GM18858 (cell line): ENCODE measurements around the gene LRP1B.
"Not testable (repeated sequence)": the region's sequence is repeated elsewhere in the genome, so short reads cannot be mapped to it uniquely, and the experiment has no call there.

Experiments
- ATAC-seq: cut with Tn5 transposase; IDR thresholded peaks from one replicate; pipeline ENCODE4 v1.9.1; 2021; ENCODE audit not compliant: unreplicated experiment

Gene LRP1B

DNA sequence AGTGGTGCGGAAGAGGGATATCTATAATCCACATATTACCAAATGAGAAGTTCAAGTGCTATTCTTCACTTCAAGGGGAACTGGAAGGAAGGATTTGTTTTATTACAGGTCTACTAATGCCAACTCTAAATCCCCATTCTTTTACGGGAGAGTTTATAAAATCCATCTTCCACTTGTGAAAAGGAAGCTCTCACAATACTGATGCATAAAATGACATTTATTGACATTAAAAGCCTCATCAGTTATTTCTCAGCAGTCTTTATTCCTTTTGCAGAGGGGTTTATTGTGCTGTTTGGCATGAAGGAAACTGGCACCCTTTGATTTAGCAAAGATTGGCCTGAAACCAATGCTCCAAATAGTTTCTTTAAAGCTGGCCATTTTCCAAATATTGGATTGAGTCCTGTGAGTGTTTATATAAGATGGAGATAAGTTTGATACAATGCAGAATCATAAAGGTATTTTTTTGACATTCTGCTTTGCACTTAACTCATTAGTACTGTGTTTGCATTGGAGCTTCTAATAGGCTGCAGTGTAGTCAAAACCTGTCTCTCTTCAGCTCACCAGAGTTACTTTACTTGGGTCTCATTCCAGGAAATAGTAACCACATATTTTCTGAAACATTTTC, 26.6 kb downstream of the LRP1B start:
- no peak for ATAC-seq

DNA sequence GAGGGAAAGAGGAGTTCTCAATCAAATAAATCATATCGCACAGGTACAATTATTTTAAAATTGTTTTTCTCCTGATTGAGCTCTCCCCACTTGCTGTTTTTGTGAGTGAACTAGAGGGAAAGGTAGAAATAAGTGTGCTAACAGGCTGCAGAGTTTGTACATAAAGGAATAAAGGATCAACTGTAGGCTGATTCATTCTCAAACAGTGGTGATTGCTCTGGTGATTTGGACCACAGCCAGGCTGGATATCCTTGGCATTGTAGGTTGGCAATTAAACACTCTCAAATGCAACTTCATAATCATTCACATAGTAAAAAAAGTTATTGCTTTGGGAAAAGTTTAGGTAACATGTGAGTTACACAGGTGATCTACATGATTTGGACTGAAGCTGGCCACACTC, 29.8 kb downstream of the LRP1B start:
- no peak for ATAC-seq

GRCh38 chr2:142100139-142100873, 30.5 kb downstream of the LRP1B start:
- no peak for ATAC-seq

DNA sequence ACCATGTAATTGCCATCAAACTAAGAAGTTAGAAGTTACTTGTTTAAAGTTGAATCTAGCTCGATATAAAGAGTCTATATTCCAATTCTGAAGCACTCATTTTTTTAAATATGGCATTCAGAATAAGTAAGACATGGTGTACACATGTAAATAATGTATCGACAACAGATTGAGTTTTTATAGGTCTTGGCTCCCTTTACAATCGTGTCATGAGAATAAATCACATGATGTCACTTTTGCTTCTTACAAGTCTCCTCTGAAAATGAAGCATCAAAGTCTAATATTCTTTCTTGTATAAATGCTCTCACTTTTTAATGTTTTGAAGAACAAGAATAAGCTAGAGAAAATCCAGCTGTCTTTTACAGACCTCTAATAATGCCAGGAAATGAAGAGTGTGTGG, 33.1 kb downstream of the LRP1B start:
- no peak for ATAC-seq

DNA sequence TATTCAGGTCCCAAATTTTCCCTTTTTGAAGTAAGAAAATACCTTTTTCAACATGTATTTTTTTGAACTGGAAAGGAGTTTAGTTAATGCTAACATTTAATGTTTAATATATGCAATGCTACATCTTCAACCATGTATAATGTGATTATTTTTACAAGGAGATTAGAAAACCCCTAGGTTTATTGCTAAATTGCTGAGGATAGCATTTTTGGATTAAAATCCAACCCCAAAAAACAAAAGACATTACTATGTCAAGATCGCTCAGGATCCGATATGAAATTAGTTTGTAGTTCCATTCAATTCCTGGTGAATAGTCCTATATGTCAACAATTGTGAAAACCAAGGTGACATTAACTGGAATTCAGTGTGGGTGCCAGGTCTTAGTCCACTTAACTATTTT, 35.2 kb downstream of the LRP1B start:
- no peak for ATAC-seq

GRCh38 chr2:142094233-142094632, 36.6 kb downstream of the LRP1B start:
- no peak for ATAC-seq

GRCh38 chr2:142088058-142088568, 42.7 kb downstream of the LRP1B start:
- no peak for ATAC-seq

- ATAC-seq: not testable (repeated sequence)
Measured at GRCh38 chr2:142087585-142087984, 43.2 kb downstream of the LRP1B start.

GRCh38 chr2:142082368-142082767, 48.4 kb downstream of the LRP1B start:
- ATAC-seq: no peak

DNA sequence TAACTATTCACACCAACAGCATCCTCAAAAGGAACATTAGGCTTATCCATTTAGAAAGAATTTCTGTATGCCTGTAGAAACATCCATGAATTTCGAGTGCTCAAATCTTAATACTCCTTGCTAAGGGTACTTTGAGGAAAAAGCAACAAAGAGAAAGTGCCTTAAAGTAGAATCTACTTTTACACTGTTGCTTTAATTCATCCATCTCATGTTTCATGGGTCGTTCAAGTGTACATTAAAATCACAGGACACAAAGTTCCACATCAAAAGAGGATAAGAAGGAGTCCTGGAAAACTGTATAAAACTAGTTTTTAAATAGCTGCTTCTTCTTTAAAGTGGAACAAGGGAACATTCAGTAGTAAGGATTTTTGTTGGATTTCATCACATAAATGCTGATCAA, 54.5 kb downstream of the LRP1B start:
- ATAC-seq: no peak

DNA sequence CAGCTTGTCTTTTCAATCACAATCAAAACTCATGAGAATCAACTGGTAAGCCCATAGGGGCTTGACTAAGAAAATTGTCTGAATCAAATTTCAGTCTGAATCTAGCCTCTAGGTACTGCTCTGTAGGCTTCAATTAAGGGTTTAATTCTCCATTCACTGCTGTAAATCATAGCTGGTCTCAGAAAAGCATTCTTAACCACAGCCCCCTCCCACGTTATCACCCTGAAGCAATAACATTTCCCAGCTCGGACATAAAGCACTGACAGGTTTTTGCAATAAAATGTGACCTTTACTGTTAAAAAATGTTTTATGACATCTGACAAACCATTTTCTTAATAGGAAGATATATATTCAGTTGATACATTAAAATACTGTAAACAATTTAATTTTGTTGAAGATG, 55.0 kb downstream of the LRP1B start:
- no peak for ATAC-seq

DNA sequence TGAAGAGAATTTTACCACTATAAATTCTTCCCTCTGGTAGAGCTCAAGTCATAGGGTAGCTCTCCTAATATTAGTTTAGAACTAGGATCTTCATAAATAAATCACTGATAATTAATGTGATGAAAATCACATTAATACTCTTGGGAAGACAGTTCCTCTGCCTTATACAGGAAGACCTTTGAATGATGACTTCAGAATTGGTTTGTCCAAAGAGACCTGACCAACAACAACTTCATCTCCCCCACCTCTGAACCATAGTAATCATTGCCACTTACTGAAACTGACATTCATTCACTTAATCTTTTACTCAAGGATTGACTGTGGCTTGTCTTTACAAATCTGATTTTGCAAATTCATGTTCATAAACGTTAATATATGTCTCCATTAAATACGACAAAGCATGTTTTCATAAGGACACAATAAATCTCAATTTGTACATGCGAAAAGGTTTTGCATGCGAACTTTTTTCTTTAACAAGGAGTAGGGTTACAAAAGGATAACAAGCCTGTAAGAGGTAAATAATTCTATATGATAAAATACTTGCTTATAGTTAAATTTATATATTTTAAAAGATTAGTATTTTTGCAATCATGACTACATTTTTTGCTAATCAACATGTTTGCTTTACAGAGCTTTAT, 61.4 kb downstream of the LRP1B start:
- ATAC-seq: no peak

- ATAC-seq: no peak
Measured at GRCh38 chr2:142065700-142066099, 65.1 kb downstream of the LRP1B start.

DNA sequence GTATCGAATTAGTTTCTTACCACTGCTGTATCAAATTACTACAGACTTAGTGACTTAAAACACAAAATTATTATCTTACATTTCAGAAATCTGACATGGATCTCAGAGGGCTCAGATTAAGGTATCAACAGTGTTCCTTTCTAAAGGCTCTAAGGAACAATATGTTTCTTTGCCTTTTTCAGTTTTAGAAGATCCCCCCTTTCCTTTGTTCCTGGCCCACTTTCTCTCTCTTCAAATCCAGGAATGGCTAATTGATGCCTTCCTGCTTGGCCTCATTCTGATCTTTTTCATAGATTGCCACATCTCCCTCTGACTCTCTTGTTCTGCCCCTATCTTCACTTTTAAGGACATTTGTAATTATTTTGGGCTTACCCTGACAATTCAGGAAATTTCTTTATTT, 65.7 kb downstream of the LRP1B start:
- no peak for ATAC-seq

- ATAC-seq: no peak
Measured at GRCh38 chr2:142061733-142062132, 69.1 kb downstream of the LRP1B start.

DNA sequence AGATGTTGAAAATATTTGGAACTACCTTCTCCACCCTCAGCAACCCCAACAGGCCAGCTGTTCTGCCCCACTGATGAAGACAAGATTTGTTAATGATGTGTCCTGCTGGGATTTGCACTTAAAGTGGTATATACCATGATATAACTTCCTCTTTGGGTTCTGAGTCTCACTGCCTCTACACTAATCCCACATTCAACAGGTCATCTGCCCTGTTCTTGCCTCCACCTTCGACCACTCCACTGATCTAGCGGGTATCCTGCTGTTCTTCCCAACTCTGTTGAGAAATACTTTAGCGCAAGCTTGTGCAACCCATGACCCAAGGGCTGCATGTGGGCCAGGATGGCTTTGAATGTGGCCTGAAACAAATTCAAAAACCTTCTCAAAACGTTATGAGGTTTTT, 72.7 kb downstream of the LRP1B start:
- ATAC-seq: no peak

- no peak for ATAC-seq
Measured at GRCh38 chr2:142056784-142057183, 74.0 kb downstream of the LRP1B start.

DNA sequence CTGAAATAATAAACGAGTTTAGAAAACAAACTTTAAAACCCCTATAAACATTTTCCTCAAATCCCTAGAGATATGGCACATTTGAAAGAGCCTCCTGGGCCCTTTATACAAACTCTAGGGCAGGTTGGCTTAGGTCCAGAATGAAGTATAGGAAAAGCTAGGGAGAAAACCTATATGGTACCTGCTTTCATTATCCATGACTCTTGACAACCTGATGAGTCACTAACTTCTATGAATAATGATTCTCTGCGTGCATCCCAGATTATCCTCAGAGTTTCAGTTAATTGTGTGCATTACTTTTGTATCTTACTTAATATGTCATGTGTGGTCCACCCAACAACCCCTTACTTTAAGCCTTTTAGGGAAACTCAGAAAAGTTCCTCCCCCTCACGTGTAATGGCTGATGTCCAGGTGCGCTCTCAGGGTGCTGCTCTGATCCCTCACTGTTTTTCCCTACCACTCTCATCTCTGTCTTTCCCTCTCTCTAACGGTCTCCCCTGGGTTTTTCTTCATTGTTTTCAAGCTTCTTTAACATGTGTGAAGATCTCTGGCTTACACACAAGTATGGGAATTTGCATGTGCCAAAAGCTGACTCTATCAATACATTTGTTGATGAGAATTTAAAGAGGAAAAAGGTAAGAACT, 78.5 kb downstream of the LRP1B start:
- ATAC-seq: no peak

DNA sequence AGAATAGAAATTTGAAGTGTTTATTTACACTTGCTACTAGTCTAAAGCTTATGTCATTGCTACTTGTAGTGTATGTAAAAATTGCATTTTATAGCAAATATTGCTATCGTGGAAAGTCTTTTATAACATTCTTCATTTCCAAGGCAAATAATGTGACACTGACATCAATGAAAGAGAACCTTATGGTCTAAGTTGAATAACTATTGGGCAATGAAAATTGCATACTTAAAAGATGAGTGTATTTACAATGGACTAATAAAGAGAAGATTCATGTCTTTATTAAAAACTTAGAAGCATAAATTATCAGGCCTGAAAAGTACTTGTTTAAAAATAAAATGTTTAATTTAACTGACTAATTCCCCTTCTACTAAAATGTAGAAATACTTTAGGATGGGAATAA, 82.2 kb downstream of the LRP1B start:
- ATAC-seq: no peak

- ATAC-seq: no peak
Measured at GRCh38 chr2:142045641-142046040, 85.2 kb downstream of the LRP1B start.

DNA sequence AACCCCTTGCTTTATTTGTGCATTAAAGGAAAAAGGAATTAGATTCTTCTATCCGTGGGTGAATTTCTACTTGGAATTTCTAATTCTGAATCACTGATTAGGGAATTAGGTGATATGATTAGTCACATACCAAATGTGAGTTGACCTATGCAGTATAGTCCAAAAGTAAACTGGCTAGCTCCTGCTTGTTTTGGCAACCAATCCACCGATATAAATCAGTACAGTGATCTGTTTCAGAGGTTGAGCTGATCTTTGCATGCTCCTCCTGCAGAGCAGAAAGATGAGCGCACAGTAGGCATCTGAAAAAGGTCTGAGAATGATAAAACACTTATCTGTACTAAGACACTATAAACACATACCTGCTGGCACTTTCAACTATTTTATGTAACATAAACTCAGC, 86.6 kb downstream of the LRP1B start:
- ATAC-seq: no peak
